ENCODE results near the gene MSI2.

Gene MSI2

GRCh38 chr17:57420734-57421717, 164.7 kb downstream of the MSI2 start:
- no peak for DNase-seq

- no peak for DNase-seq
These were observed 166.3 kb downstream of the MSI2 start for GRCh38 chr17:57422574-57423164.

- no peak for DNase-seq
These were observed 167.2 kb downstream of the MSI2 start for GRCh38 chr17:57423541-57423940.

- no peak for DNase-seq
These were observed 167.9 kb downstream of the MSI2 start for GRCh38 chr17:57424273-57424672.

GRCh38 chr17:57424777-57425188, 168.5 kb downstream of the MSI2 start:
- no peak for DNase-seq

GRCh38 chr17:57425431-57425830, 169.1 kb downstream of the MSI2 start:
- no peak for DNase-seq

GRCh38 chr17:57425903-57426880, 169.9 kb downstream of the MSI2 start:
- DNase-seq, result no peak

GRCh38 chr17:57429966-57430365, 173.6 kb downstream of the MSI2 start:
- no peak for DNase-seq

GRCh38 chr17:57431415-57431814, 175.1 kb downstream of the MSI2 start:
- no peak for DNase-seq

GRCh38 chr17:57432507-57433277, 176.4 kb downstream of the MSI2 start:
- DNase-seq, result no peak

- no peak for DNase-seq
These were observed 177.1 kb downstream of the MSI2 start for GRCh38 chr17:57433452-57433851.

- no peak for DNase-seq
These were observed 178.0 kb downstream of the MSI2 start for GRCh38 chr17:57434361-57434760.

- DNase-seq, result no peak
These were observed 180.2 kb downstream of the MSI2 start for GRCh38 chr17:57436565-57436964.

GRCh38 chr17:57438066-57438731, 181.9 kb downstream of the MSI2 start:
- no peak for DNase-seq

GRCh38 chr17:57439651-57440050, 183.3 kb downstream of the MSI2 start:
- DNase-seq, result no peak

GRCh38 chr17:57440522-57441269, 184.4 kb downstream of the MSI2 start:
- DNase-seq, result peak; percentile 46 to 58

GRCh38 chr17:57441270-57441600, 184.9 kb downstream of the MSI2 start:
- DNase-seq, result no peak

GRCh38 chr17:57442401-57442823, 186.1 kb downstream of the MSI2 start:
- no peak for DNase-seq

GRCh38 chr17:57442914-57443571, 186.7 kb downstream of the MSI2 start:
- DNase-seq, result peak; percentile 33 to 52

GRCh38 chr17:57443781-57444180, 187.5 kb downstream of the MSI2 start:
- DNase-seq, result no peak

All from CD4-positive, alpha-beta T cell treated with Interleukin-4 for 1 hour (primary cell).